Measurements from ENCODE around the gene LHX2. TPM values are rescaled to one million over a fixed set of nuclear protein-coding genes. Genes with fewer than 3 reads are reported as not detected.

Gene LHX2
- total RNA-seq, 4 donors from 2014 or later = not detected

DNA sequence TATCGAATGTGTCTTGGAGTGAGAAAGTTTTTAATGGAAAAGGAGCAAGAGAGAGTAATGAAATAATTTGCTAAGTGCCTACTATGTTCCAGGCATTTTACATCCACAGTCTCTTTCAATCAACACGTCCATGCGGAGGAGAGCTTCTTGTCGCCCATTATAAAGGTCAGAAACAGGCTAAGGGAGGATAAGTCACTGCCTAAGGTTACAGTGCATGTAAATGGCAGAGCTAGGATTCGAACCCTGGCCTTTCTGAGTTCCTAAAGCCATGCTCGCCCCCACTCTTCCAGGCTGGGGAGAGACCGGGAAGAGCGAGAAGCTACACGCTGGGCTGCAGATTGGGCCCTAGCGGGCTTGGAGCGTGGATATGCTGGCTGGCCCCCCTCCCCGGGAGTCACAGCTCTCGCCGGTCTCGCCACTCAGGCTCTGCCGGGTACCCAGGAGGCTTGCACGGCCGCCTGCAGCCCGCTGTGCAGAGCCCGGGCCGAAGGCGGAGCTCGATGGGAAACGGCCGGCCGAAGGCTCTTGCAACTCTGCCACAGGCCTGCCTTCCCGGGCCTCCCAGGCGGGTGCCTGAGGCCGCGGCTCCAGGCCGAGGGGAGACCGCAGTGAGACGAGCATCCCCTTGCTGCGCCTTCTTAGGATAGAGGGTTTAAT, 775 bp upstream of the LHX2 start:
- TF ChIP-seq, protein P1, sequence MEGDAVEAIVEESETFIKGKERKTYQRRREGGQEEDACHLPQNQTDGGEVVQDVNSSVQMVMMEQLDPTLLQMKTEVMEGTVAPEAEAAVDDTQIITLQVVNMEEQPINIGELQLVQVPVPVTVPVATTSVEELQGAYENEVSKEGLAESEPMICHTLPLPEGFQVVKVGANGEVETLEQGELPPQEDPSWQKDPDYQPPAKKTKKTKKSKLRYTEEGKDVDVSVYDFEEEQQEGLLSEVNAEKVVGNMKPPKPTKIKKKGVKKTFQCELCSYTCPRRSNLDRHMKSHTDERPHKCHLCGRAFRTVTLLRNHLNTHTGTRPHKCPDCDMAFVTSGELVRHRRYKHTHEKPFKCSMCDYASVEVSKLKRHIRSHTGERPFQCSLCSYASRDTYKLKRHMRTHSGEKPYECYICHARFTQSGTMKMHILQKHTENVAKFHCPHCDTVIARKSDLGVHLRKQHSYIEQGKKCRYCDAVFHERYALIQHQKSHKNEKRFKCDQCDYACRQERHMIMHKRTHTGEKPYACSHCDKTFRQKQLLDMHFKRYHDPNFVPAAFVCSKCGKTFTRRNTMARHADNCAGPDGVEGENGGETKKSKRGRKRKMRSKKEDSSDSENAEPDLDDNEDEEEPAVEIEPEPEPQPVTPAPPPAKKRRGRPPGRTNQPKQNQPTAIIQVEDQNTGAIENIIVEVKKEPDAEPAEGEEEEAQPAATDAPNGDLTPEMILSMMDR (IDR thresholded peaks at IDR 0.05; ENCODE audit: low read depth) = no peak

DNA sequence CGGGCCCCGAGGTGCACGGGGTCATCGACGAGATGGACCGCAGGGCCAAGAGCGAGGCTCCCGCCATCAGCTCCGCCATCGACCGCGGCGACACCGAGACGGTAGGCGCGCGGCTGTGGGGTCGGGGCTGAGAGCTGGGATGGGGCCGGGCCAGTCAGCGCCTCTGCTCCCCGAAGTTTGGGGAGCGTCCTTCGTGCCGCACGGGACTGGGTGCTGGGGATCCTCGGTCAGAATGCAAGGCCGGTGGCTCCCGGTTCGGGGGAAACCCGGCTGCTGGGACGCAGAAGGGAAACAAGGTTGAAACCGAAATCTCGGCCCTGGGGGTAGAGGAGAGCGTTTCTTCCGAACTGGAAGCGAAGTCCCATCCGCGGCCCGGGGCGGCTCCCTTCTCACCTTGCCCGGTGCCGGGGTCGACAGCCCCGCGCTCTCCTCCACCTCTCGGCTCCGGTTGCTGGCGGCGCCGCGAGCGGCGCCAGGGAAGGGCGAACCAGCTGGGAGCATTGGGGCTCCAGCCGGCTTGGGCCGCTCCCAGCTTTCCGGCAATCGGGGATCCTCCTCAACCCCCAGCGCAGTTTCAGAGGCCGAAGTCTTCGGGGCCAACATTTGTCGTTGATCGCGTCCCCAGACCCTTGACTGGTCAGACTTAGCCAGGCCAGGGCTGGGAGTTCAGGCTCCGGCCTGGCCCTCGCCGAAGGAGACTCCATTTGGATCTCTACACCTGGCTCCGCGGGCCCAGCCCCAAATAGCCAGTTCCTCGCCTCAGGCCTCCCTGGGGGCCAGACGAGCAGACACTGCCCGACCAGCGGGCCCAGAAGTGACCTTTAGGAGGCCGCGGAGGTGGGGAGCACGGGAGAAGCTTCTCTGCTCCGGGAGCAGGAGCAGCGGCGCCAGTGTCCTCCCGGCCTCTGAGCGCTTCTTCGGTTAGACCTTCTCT, 1.1 kb downstream of the LHX2 start:
- TF ChIP-seq, protein P1 (IDR thresholded peaks at IDR 0.05; ENCODE audit: low read depth) = no peak

DNA sequence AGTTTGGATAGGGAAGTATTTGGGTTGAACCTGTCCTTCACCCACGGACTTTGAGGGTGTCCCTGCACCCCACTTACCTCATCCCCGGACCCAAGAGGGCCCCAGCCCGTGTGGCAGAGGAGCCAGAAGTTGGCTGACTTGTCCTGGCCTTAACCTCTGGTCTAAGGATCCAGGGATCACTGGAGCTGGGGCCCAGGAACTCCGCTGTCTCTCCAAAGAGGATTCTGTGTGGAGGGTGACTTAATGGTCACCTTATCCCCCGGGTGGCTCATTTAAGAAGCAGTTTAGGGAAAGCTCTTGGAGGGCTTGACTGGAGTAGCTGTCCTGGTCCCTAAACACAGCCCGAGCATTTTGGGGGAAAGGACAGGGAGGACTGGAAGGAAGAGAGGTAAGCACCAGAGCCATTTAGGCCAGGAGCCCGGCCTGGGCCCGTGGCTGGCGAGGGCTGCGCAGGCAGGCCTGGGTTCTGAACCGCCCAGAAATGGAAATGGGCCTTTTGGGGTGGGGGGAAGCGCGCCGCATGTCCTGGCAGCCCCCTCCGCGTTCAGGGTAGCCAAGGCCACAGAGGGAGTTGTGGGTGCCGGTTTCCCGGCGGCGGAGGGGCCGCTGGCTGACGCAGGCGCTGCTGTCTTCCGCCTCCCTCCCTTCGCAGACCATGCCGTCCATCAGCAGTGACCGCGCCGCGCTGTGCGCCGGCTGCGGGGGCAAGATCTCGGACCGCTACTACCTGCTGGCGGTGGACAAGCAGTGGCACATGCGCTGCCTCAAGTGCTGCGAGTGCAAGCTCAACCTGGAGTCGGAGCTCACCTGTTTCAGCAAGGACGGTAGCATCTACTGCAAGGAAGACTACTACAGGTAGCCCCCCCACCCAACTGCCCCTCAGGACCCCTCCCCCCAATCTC, 2.0 kb downstream of the LHX2 start:
- TF ChIP-seq, protein P1 (IDR thresholded peaks at IDR 0.05; ENCODE audit: low read depth) = no peak

DNA sequence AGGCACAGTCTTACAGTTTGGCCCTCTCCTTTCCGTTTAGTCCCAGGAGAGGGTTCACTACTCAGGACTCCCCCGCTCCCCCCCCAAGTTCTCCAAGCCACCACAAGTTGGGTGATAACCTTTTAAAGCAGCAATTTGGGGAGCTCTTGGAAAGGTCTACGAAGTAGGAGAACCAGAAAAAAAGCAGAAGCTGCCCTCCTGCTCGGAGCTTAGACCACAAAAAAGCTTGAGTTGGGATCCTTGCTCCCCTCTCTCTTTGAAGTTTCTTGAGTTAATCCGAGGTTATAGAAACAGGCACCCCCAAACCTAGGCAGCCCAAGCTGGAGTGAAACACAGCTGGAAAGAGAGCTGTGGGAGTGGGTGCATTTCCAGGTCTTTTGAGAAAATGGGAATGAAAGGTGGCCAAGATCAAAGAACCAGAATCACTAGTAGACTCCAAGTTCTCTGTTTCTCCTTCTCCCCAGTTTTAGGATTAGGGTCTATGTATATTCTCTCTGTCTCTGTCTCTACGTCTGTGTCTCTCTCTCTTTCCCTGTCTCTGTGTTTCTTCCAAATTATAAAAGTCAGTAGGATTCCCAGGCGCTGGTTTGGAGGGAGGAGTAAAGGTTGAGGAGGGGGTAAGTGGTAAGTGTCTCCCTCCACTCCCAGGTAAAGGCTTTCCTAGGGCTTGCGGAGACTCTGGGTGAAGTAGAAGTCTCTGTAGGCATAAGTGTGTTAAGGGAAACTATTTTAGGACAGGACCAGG, 2.8 kb downstream of the LHX2 start:
- TF ChIP-seq, protein P1 (IDR thresholded peaks at IDR 0.05; ENCODE audit: low read depth) = no peak

DNA sequence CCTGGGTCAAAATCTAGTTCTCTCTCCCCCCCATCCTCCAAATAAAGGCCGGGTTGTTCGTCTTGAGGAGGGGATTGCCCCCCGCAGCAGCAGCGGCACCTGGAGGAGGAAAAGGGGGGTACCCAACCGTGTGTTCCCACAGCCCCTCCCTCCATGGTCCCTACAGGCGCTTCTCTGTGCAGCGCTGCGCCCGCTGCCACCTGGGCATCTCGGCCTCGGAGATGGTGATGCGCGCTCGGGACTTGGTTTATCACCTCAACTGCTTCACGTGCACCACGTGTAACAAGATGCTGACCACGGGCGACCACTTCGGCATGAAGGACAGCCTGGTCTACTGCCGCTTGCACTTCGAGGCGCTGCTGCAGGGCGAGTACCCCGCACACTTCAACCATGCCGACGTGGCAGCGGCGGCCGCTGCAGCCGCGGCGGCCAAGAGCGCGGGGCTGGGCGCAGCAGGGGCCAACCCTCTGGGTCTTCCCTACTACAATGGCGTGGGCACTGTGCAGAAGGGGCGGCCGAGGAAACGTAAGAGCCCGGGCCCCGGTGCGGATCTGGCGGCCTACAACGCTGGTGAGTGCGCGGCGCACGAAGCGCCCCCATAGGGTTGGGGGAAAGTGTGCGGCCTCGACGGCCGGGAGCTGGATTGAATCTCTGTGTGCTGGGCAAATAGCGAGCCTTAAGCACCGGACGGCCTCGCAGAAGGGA, 3.5 kb downstream of the LHX2 start:
- TF ChIP-seq, protein P1 (IDR thresholded peaks at IDR 0.05; ENCODE audit: low read depth) = no peak

DNA sequence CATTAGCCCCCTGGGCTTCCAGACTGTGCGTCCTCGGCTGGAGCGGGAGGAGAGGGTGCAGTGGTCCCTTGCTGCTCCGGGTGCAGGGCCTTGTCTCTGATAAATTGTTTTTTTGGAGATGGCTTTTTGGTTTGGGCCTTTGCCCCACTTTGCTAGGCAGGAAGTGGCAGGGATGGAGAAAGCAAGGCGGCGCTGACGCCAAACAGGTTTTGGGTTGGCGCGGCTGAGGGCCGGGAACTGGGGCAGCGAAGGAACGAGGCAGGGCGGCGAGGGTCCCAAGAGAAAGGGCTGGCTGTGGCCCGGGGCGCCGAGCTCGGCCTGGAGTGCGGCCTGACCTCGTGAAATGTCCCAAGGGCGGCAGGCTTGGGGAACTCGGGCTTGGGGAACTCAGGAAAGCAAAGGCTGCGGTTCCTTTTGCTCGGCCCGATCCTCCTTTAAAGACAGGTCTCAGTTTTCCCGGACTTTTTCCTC, 4.1 kb downstream of the LHX2 start:
- TF ChIP-seq, protein P1 (IDR thresholded peaks at IDR 0.05; ENCODE audit: low read depth) = no peak

All from subcutaneous adipose tissue (tissue), 4 donors.